Muscle of back (tissue), 10 donors: ENCODE measurements around the gene LMO1. TPM values are rescaled to one million over a fixed set of nuclear protein-coding genes. Genes with fewer than 3 reads are reported as not detected.

Experiments
- polyA plus RNA-seq, 10 donors: library from polyadenylated mRNA; unstranded; fragments of 120-200 nt; gene quantifications; one replicate each; pipeline ENCODE4 v1.2.1, GENCODE V29; 2013; ENCODE audit not compliant: insufficient read length in 10 of 10

LMO1 gene
- polyA plus RNA-seq, 10 donors: 0.54 to 5.5 (median 2.3) TPM

Other genes starting within 250 kb of the LMO1 start
- gene TUB, start 182.7 kb downstream of the LMO1 start, polyA plus RNA-seq: 10 to 100 TPM; 11.4 to 21.2 (median 13.1) TPM
- gene RIC3, start 94.9 kb downstream of the LMO1 start, polyA plus RNA-seq: 1 to 10 TPM in 3 of 10 donors, under 1 TPM in 7; 0.20 to 2.1 (median 0.44) TPM